SKM-1 treated with dmso at 0.1 percent for 144 hours (cell line): ENCODE measurements around the gene MAP2K6.

Experiments used
- DNase-seq: peaks from one replicate; lab custom pipeline; 2025; ENCODE audit not compliant: unreplicated experiment; lab: John Stamatoyannopoulos, UW

Gene MAP2K6

GRCh38 chr17:69574257-69575197 is 160.0 kb downstream of the MAP2K6 start:
- DNase-seq, result no peak

- DNase-seq, result no peak
Measured at GRCh38 chr17:69575346-69575761, 160.9 kb downstream of the MAP2K6 start.

GRCh38 chr17:69577098-69577497 is 162.6 kb downstream of the MAP2K6 start:
- DNase-seq, result no peak

DNA sequence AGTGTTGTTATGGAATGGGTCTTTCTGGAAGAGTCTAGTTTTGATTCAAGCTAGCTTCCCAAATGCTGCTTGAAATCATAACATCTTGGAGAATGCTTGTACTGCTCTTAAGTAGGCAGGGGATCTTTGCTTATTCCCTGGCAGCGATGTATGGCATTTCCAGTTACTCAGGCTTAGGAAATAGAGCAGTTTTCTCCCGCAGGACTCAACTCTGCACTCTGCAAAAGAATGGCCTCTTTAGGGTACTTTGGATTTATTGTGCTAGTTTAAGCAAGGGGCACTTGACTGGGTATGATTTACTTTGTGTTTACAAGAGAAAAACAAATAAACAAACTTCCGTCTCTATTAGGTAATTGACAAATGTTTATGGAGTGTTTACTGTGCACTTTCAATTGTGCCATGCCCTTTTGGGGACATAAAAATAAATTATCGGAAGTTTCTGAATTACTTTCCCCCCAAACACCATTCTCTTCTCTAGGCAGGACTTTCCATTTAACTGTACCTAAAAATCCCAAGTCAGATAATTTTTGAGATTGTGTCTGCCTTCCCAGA is 164.0 kb downstream of the MAP2K6 start:
- no peak for DNase-seq

DNA sequence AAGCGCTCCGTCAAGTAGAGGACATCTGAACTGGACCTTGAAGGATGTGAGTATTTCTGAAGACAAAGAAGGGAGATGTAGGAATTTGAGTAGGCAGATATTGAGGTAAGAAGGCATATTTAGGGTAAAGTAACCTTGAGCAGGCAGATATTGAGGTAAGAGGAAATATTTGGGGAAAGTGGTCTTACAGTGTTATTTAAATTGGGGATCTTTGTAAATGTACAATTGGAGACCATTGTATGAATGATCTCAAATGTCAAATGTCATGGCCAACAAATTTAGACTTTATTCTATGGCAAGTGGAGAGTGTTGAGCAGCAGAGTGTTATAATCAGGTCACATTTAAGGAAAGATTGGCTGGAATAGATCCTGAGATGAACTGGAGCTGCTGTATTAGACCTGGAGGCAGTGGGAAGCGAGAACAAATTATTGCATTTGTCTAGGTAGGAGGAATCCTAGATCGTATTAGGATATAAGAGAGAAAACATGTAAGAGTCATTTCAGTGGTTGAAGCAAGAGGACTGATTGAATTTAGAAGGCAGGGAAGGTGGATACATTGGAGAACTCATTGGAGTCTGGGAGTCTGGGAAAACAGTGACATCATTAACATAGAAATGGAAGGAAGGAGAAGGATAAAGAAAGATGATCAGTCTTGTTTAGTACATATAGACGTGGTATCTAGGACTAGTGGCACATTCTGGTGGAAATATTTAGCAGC is 165.6 kb downstream of the MAP2K6 start:
- no peak for DNase-seq

DNA sequence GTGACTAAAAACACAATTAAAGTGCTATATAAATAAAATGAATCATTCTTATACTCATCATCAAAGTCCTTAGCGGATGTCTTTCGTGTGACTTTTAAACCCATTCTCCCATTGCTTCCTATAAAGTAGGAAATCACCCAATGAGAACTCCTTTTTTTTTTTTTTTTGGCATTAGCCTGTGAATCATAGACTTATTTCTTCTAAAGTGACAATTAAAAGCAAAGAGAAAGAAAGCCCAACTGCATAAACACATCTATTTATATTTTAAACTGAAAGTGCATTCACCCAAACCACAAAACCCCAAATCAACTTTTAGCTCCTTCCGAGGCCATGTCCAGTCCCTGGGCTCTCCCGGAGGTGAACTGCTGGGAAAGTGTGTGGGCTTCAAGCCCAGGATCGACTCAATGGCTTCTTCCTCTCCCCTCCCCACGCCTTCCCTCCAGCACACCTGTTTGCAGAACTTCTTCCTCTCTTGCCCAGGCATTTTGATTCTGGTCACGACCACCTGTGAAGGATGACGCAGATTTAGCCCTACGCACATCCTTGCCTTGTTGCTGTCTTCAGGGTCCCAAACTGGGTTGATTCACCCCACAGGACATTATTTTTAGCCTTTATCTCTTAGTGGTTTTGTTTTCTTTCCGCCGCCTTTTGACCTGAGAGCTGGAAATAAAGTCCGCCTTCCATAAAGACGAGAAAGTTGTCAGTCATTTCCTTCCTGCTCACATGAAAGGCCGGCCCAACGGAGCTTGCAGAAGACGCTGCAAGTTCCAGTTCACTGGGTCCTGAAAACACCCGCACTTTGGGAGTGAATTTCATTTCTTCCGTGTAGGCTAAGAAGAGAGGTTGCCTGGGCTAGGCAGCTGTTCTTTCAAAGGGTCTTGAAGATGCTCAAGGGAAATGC is 166.8 kb downstream of the MAP2K6 start:
- DNase-seq, result no peak

GRCh38 chr17:69588316-69588715 is 173.8 kb downstream of the MAP2K6 start:
- DNase-seq, result no peak

DNA sequence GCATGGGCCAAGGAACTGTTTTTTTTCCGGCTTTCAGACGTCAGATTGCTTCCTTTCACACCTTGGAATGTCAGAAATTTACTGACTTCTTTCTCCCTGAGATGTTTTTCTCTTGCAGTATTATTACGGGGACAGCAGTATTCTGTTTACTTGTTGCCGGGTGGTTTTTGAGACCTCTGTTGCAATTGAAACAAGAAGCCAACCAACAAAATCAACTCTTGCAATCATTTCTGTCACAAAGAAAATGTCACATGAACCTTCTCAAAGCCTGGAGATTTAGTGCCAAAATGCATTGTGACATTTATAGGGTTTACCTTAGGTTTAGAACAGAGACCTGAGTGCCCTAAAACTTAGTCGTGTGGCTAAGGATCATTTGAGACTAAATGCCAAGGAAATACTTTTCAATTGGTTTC is 174.3 kb downstream of the MAP2K6 start:
- no peak for DNase-seq

- no peak for DNase-seq
Measured at GRCh38 chr17:69590671-69591070, 176.2 kb downstream of the MAP2K6 start.

DNA sequence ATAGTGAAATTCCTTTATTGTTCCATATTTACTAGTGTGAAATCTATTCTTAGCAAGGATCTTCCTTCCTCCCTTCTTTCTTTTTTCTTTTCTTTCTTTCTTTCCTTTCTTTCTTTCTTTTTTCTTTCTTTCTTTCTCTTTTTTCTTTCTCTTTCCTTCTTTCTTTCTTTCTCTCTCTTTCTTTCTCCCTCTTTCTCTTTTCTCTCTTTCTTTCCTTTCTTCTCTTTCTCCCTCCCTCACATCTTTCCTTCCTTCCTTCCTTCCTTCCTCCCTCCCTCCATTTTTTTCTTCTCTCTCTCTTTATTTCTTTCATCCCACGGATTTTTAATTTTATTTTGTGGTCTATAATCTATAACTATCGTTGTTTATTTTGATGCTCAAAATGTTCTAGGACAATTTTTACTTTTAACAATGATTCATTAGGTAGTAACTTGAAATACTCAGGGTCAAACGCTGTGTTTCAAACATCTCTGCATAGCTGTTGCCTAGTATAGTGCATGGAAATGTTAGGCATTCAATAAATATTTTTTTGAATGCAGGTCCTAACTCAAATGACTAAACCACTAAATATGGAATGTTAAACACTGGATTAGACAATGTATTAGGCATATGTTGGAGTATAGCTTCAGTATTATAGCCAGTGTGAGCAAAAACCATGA is 178.3 kb downstream of the MAP2K6 start:
- no peak for DNase-seq

GRCh38 chr17:69593351-69593715 is 178.8 kb downstream of the MAP2K6 start:
- DNase-seq, result no peak

- no peak for DNase-seq
Measured at GRCh38 chr17:69593716-69594115, 179.2 kb downstream of the MAP2K6 start.

- no peak for DNase-seq
Measured at GRCh38 chr17:69594641-69595040, 180.1 kb downstream of the MAP2K6 start.

GRCh38 chr17:69596141-69596540 is 181.6 kb downstream of the MAP2K6 start:
- no peak for DNase-seq

- DNase-seq, result no peak
Measured at GRCh38 chr17:69597898-69598692, 183.6 kb downstream of the MAP2K6 start.

- DNase-seq, result no peak
Measured at GRCh38 chr17:69602972-69603371, 188.5 kb downstream of the MAP2K6 start.
